Retinal pigment epithelial cell (primary cell): ENCODE measurements around the gene KIF26A.

Experiments
- DNase-seq: peaks from one replicate; pipeline ENCODE4 v3.0.0-alpha.2; 2010; ENCODE audit warnings: low read depth
- H3K4me3 ChIP-seq: 2 replicates; pipeline ENCODE4 v1.5.1; 2011; ENCODE audit warnings: mild to moderate bottlenecking, low read length, control low read depth, moderate library complexity
- CTCF ChIP-seq: conservative IDR thresholded peaks from 2 replicates; pipeline ENCODE4 v1.5.1; 2011; ENCODE audit warnings: low read depth, low read length, control low read depth, inconsistent platforms

The KIF26A gene

GRCh38 chr14:104102282-104102914, 36.0 kb upstream of the KIF26A start:
- no peak for TF ChIP-seq CTCF
- H3K4me3 ChIP-seq: no peak overlapping the region
- DNase-seq: no peak

GRCh38 chr14:104103061-104103445, 35.3 kb upstream of the KIF26A start:
- H3K4me3 ChIP-seq: no peak overlapping the region
- DNase-seq: peak; percentile 23
- TF ChIP-seq CTCF: no peak

- no peak for DNase-seq
- H3K4me3 ChIP-seq: no peak overlapping the region
- no peak for TF ChIP-seq CTCF
These were observed 34.8 kb upstream of the KIF26A start for GRCh38 chr14:104103446-104104075.

- DNase-seq: no peak
- H3K4me3 ChIP-seq: no peak overlapping the region
- TF ChIP-seq CTCF: no peak
These were observed 34.1 kb upstream of the KIF26A start for GRCh38 chr14:104104076-104104901.

GRCh38 chr14:104105071-104105821, 33.1 kb upstream of the KIF26A start:
- no peak for TF ChIP-seq CTCF

GRCh38 chr14:104105822-104106470, 32.4 kb upstream of the KIF26A start:
- no peak for DNase-seq
- H3K4me3 ChIP-seq: no peak overlapping the region
- TF ChIP-seq CTCF: no peak

More at GRCh38 chr14:104105071-104105821, 33.1 kb upstream of the KIF26A start:
- H3K4me3 ChIP-seq: no peak overlapping the region
- no peak for DNase-seq
